KMS-11 (cell line): ENCODE results near the gene MRPL37.

Experiments used
- H2AFZ ChIP-seq: fragments of 200-600 bp; sonication (generic); 2 replicates; pipeline ENCODE4 v1.6.1; 2016; ENCODE audit warnings: antibody characterized with exemption, mixed run types, low read depth
- H3K27ac ChIP-seq: fragments of 200-600 bp; sonication (generic); 2 replicates; pipeline ENCODE4 v1.6.1; 2016; ENCODE audit warnings: mild to moderate bottlenecking, mixed run types
- H3K27me3 ChIP-seq: fragments of 200-600 bp; sonication (generic); 2 replicates; pipeline ENCODE4 v1.6.1; 2017; ENCODE audit warnings: mild to moderate bottlenecking, low read depth, mixed run types, moderate library complexity; ENCODE audit not compliant: insufficient read depth
- H3K36me3 ChIP-seq: fragments of 200-600 bp; sonication (generic); 2 replicates; pipeline ENCODE4 v1.6.1; 2017; ENCODE audit warnings: mild to moderate bottlenecking, mixed run types; ENCODE audit not compliant: insufficient read depth
- H3K4me1 ChIP-seq: fragments of 200-600 bp; sonication (generic); 2 replicates; pipeline ENCODE4 v1.6.1; 2016; ENCODE audit warnings: mild to moderate bottlenecking, low read depth, mixed run types; ENCODE audit not compliant: poor library complexity, severe bottlenecking
- H3K4me2 ChIP-seq: fragments of 200-600 bp; sonication (generic); 2 replicates; pipeline ENCODE4 v1.7.0; 2016; ENCODE audit warnings: mild to moderate bottlenecking, mixed run types
- H3K4me3 ChIP-seq: fragments of 200-600 bp; sonication (generic); IDR thresholded peaks from 2 replicates; pipeline ENCODE4 v1.6.1; 2017; ENCODE audit warnings: low read depth, low read length, mixed read lengths; ENCODE audit not compliant: insufficient read depth
- H3K79me2 ChIP-seq: fragments of 200-600 bp; sonication (generic); 2 replicates; pipeline ENCODE4 v1.6.1; 2016; ENCODE audit warnings: low read depth, mixed run types; ENCODE audit not compliant: insufficient read depth
- H3K9ac ChIP-seq: fragments of 200-600 bp; sonication (generic); 2 replicates; pipeline ENCODE4 v1.6.1; 2016; ENCODE audit warnings: mild to moderate bottlenecking, mixed run types
- H4K20me1 ChIP-seq: fragments of 200-600 bp; sonication (generic); 2 replicates; pipeline ENCODE4 v1.6.1; 2016; ENCODE audit warnings: mild to moderate bottlenecking, mixed run types; ENCODE audit not compliant: insufficient read depth
- CTCF ChIP-seq: fragments of 200-600 bp; sonication (generic); conservative IDR thresholded peaks from 2 replicates; pipeline ENCODE4 v1.6.1; 2017; ENCODE audit warnings: low read depth, mild to moderate bottlenecking, antibody characterized with exemption, low read length, moderate library complexity, mixed read lengths

MRPL37 gene

GRCh38 chr1:54245501-54245900 is 45.5 kb downstream of the MRPL37 start:
- Histone ChIP-seq H3K27ac (no peak overlapping the region), H3K27me3 (no peaks in the 10 kb centered on the region), H3K4me1 (no peaks in the 10 kb centered on the region), H3K36me3 (no peaks in the 10 kb centered on the region), H3K4me3 (no peak overlapping the region), H3K4me2 (no peak overlapping the region), H3K79me2 (no peaks in the 10 kb centered on the region), H3K9ac (no peak overlapping the region), H2AFZ (no peak overlapping the region), H4K20me1 (no peaks in the 10 kb centered on the region)
- no peak for TF ChIP-seq CTCF

GRCh38 chr1:54246116-54246721 is 46.3 kb downstream of the MRPL37 start:
- no peak for TF ChIP-seq CTCF
- Histone ChIP-seq H3K4me3 (no peak overlapping the region), H3K27me3 (no peaks in the 10 kb centered on the region), H3K36me3 (no peaks in the 10 kb centered on the region), H4K20me1 (no peaks in the 10 kb centered on the region), H3K9ac (no peak overlapping the region), H3K79me2 (no peaks in the 10 kb centered on the region), H3K4me1 (no peaks in the 10 kb centered on the region), H2AFZ (no peak overlapping the region), H3K27ac (no peak overlapping the region), H3K4me2 (no peak overlapping the region)

- H3K4me1 ChIP-seq, result no peaks in the 10 kb centered on the region
- H3K27ac ChIP-seq, result no peak overlapping the region
- H3K79me2 ChIP-seq, result no peaks in the 10 kb centered on the region
- no peak overlapping the region for H2AFZ ChIP-seq
- no peak for TF ChIP-seq CTCF
- no peak overlapping the region for H3K4me2 ChIP-seq
- H3K9ac ChIP-seq, result no peak overlapping the region
- H3K4me3 ChIP-seq, result no peak overlapping the region
- H3K36me3 ChIP-seq, result no peaks in the 10 kb centered on the region
- no peaks in the 10 kb centered on the region for H4K20me1 ChIP-seq
- no peaks in the 10 kb centered on the region for H3K27me3 ChIP-seq
Measured at GRCh38 chr1:54247863-54248515, 48.0 kb downstream of the MRPL37 start.

- H3K4me2 ChIP-seq, result no peak overlapping the region
- no peak overlapping the region for H3K9ac ChIP-seq
- H3K4me1 ChIP-seq, result no peaks in the 10 kb centered on the region
- no peak for TF ChIP-seq CTCF
- H4K20me1 ChIP-seq, result no peaks in the 10 kb centered on the region
- H3K36me3 ChIP-seq, result no peaks in the 10 kb centered on the region
- H2AFZ ChIP-seq, result no peak overlapping the region
- no peak overlapping the region for H3K27ac ChIP-seq
- H3K79me2 ChIP-seq, result no peaks in the 10 kb centered on the region
- H3K4me3 ChIP-seq, result no peak overlapping the region
- H3K27me3 ChIP-seq, result no peaks in the 10 kb centered on the region
Measured at GRCh38 chr1:54248966-54249365, 49.0 kb downstream of the MRPL37 start.
